GM12801 (cell line): ENCODE results near the gene ORM1.

ENCODE experiments used
- CTCF ChIP-seq: IDR thresholded peaks from one replicate; pipeline ENCODE4 v1.5.1; 2011; ENCODE audit warnings: control low read depth; ENCODE audit not compliant: insufficient read length; ENCODE audit errors: extremely low read depth

Gene ORM1

GRCh38 chr9:114278881-114279570 lies 43.9 kb upstream of the ORM1 start:
- no peak for TF ChIP-seq CTCF

GRCh38 chr9:114279693-114280092 lies 43.2 kb upstream of the ORM1 start:
- no peak for TF ChIP-seq CTCF

- no peak for TF ChIP-seq CTCF
Observed at GRCh38 chr9:114280636-114281472, 42.0 kb upstream of the ORM1 start.

GRCh38 chr9:114281473-114282103 lies 41.3 kb upstream of the ORM1 start:
- no peak for TF ChIP-seq CTCF

GRCh38 chr9:114282104-114282485 lies 40.8 kb upstream of the ORM1 start:
- TF ChIP-seq CTCF, result no peak

- no peak for TF ChIP-seq CTCF
Observed at GRCh38 chr9:114282507-114282906, 40.4 kb upstream of the ORM1 start.

GRCh38 chr9:114282926-114283325 lies 40.0 kb upstream of the ORM1 start:
- TF ChIP-seq CTCF, result no peak
